ENCODE results near the gene TERB2. TPM values are rescaled to one million over a fixed set of nuclear protein-coding genes. Genes with fewer than 3 reads are reported as not detected.
"Not testable (repeated sequence)": the region's sequence is repeated elsewhere in the genome, so short reads cannot be mapped to it uniquely, and the experiment has no call there.

TERB2 gene
- total and polyA plus RNA-seq, 2 of the 4 experiments (the other 2 are of a cell fraction): not detected

- TF ChIP-seq MAFK (IDR thresholded peaks at IDR 0.05; ENCODE audit: low read depth, low read length): peak; percentile 70
- no peak for TF ChIP-seq MAZ (IDR thresholded peaks at IDR 0.05; ENCODE audit: borderline replicate concordance, low read depth, low read length)
- Histone ChIP-seq H3K9me1 (ENCODE audit: insufficient read depth, low read length) (peaks cover 9% of the 10 kb centered on the region), H4K91ac (ENCODE audit: insufficient read depth, low read depth, low read length) (no peak overlapping the region), H3K4ac (ENCODE audit: low read depth, low read length) (peak overlapping the region; percentile 64), H2AFZ (replicated peaks; ENCODE audit: low read length, poor library complexity) (peak overlapping the region; percentile 100), H3K4me2 (ENCODE audit: low read depth, low read length) (peak overlapping the region; percentile 70), H3K9me3 (ENCODE audit: control insufficient read depth, insufficient read depth, low read length) (no peaks in the 10 kb centered on the region), H3K9ac (ENCODE audit: low read depth, low read length) (peak overlapping the region; percentile 84), H3K14ac (replicated peaks; ENCODE audit: low read depth, low read length) (peak overlapping the region; percentile 82), H2BK5ac (ENCODE audit: low read depth, low read length, poor library complexity, severe bottlenecking) (no peak overlapping the region), H3K23ac (ENCODE audit: low read depth, low read length) (peak overlapping the region; percentile 54), H4K5ac (ENCODE audit: low read depth, low read length) (no peak overlapping the region), H2AK9ac (replicated peaks; ENCODE audit: low read depth, low read length, poor library complexity) (peak overlapping the region; percentile 93), H3K4me1 (ENCODE audit: control insufficient read depth, insufficient read depth, low read length) (peaks cover 4% of the 10 kb centered on the region; the same call in 1 of the 2 replicates), H2AK5ac (ENCODE audit: low read depth, low read length) (no peak overlapping the region), H3K56ac (ENCODE audit: extremely low read depth, insufficient read depth, low read length) (no peak overlapping the region), H3K4me3 (ENCODE audit: insufficient read depth, low read depth, low read length) (peak overlapping the region; percentile 95), H2BK120ac (ENCODE audit: low read depth, low read length) (0 out of 2 replicates have a peak overlapping the region, but pooled peaks have one; percentile 5), H4K20me1 (ENCODE audit: insufficient read depth, low read length) (no peaks in the 10 kb centered on the region), H3K27me3 (ENCODE audit: control insufficient read depth, insufficient read depth, low read length) (no peaks in the 10 kb centered on the region; the same call in 1 of the 2 replicates), H2BK15ac (ENCODE audit: low read depth, low read length) (no peak overlapping the region), H3K27ac (ENCODE audit: insufficient read depth, low read length) (no peak overlapping the region; the same call in 1 of the 2 replicates), H2BK20ac (ENCODE audit: low read depth, low read length) (no peak overlapping the region), H4K8ac (ENCODE audit: low read depth in 2 of 2, low read length in 2 of 2) (peak overlapping the region; percentile 73 to 75; a peak in 2 of 4 replicates), H3K18ac (ENCODE audit: low read depth, low read length) (no peak overlapping the region), H3K79me1 (ENCODE audit: low read depth in 1 of 2, low read length in 2 of 2) (peaks cover 3 to 13% of the 10 kb centered on the region in 2 experiments; a peak in 2 of 4 replicates), H3K36me3 (ENCODE audit: control insufficient read depth, insufficient read depth, low read length) (peaks cover 1% of the 10 kb centered on the region; the same call in 1 of the 2 replicates)
- CTCF ChIA-PET: interaction anchor here (0.7 kb wide), 1 partner anchor 13 kb away, joined by 3 read pairs; no protein-coding TSS in a partner anchor
- ATAC-seq (ENCODE audit: low read depth) (peak; percentile 8), DNase-seq (peak; percentile 5)
- WGBS, 2 experiments (ENCODE audit: extremely low coverage in 2 of 2, insufficient read length in 1 of 2): 17% methylated on average over 1 of the region's 4 CpGs; no CpG with 5 or more reads in 1 of the 2 experiments
- BruUV-seq (replicated peaks): no TSS peak
- intact Hi-C loops (cut with micrococcal nuclease): loop anchor here (1.0 to 5.0 kb wide), 3 partner anchors 13 to 95 kb away; no protein-coding TSS in a partner anchor
- in situ Hi-C loops (cut with MboI; ENCODE audit: low sequenced_read_pairs): no loop called here
- dilution Hi-C loops (cut with HindIII; ENCODE audit: low sequenced_read_pairs, unreplicated experiment): no loop called here
- POLR2A ChIA-PET (ENCODE audit: unreplicated experiment): no interaction called here
Measured at GRCh38 chr15:45023659-45024225, 67.3 kb downstream of the TERB2 start.

GRCh38 chr15:45024649-45025048, 68.2 kb downstream of the TERB2 start:
- BruUV-seq (replicated peaks); H2BK20ac ChIP-seq (ENCODE audit: low read depth, low read length); H3K36me3 ChIP-seq (ENCODE audit: control insufficient read depth, insufficient read depth, low read length); H4K20me1 ChIP-seq (ENCODE audit: insufficient read depth, low read length); H3K4me2 ChIP-seq (ENCODE audit: low read depth, low read length); H3K14ac ChIP-seq (replicated peaks; ENCODE audit: low read depth, low read length); H3K4me1 ChIP-seq (ENCODE audit: control insufficient read depth, insufficient read depth, low read length); H4K8ac ChIP-seq (ENCODE audit: low read depth in 2 of 2, low read length in 2 of 2); H4K5ac ChIP-seq (ENCODE audit: low read depth, low read length); POLR2A ChIA-PET (ENCODE audit: unreplicated experiment); H3K23ac ChIP-seq (ENCODE audit: low read depth, low read length); H3K4me3 ChIP-seq (ENCODE audit: insufficient read depth, low read depth, low read length); H3K27me3 ChIP-seq (ENCODE audit: control insufficient read depth, insufficient read depth, low read length); H4K91ac ChIP-seq (ENCODE audit: insufficient read depth, low read depth, low read length); H3K56ac ChIP-seq (ENCODE audit: extremely low read depth, insufficient read depth, low read length); DNase-seq; H2BK120ac ChIP-seq (ENCODE audit: low read depth, low read length); dilution Hi-C loops (cut with HindIII; ENCODE audit: low sequenced_read_pairs, unreplicated experiment); H3K4ac ChIP-seq (ENCODE audit: low read depth, low read length); H2BK15ac ChIP-seq (ENCODE audit: low read depth, low read length); CTCF ChIA-PET; H2BK5ac ChIP-seq (ENCODE audit: low read depth, low read length, poor library complexity, severe bottlenecking); H3K18ac ChIP-seq (ENCODE audit: low read depth, low read length); H2AFZ ChIP-seq (replicated peaks; ENCODE audit: low read length, poor library complexity); H2AK5ac ChIP-seq (ENCODE audit: low read depth, low read length); H3K27ac ChIP-seq (ENCODE audit: insufficient read depth, low read length); ATAC-seq (ENCODE audit: low read depth); H3K9ac ChIP-seq (ENCODE audit: low read depth, low read length); H2AK9ac ChIP-seq (replicated peaks; ENCODE audit: low read depth, low read length, poor library complexity); H3K9me1 ChIP-seq (ENCODE audit: insufficient read depth, low read length); H3K9me3 ChIP-seq (ENCODE audit: control insufficient read depth, insufficient read depth, low read length): not testable (repeated sequence)
- 20% methylated on average over 1 of the region's 3 CpGs; no CpG with 5 or more reads in 1 of the 2 experiments for WGBS, 2 experiments (ENCODE audit: extremely low coverage in 2 of 2, insufficient read length in 1 of 2)
- peaks cover 3 to 13% of the 10 kb centered on the region in 2 experiments; a peak in 2 of 4 replicates for H3K79me1 ChIP-seq (ENCODE audit: low read depth in 1 of 2, low read length in 2 of 2)
- in situ Hi-C loops (cut with MboI; ENCODE audit: low sequenced_read_pairs) (loop anchor here (5.0 kb wide), 1 partner anchor 157 kb away; no protein-coding TSS in a partner anchor), intact Hi-C loops (cut with micrococcal nuclease) (loop anchor here (5.0 kb wide), 2 partner anchors 68 to 157 kb away; no protein-coding TSS in a partner anchor)
